ENCODE measurements around the gene PHOX2A.

- no peak for TF ChIP-seq CTCF (conservative IDR thresholded peaks at IDR 0.05; ENCODE audit: low read depth, low read length)
- no peak for TF ChIP-seq EZH2 (IDR thresholded peaks at IDR 0.05; ENCODE audit: borderline replicate concordance, low read depth, low read length, poor library complexity, severe bottlenecking)
Observed at GRCh38 chr11:72280037-72280436, 36.1 kb upstream of the PHOX2A start.

Data from A673 (cell line).